Measurements from ENCODE around the gene EAPP. TPM values are rescaled to one million over a fixed set of nuclear protein-coding genes. Genes with fewer than 3 reads are reported as not detected.
"Not testable (repeated sequence)": the region's sequence is repeated elsewhere in the genome, so short reads cannot be mapped to it uniquely, and the experiment has no call there.

The EAPP gene, protein sequence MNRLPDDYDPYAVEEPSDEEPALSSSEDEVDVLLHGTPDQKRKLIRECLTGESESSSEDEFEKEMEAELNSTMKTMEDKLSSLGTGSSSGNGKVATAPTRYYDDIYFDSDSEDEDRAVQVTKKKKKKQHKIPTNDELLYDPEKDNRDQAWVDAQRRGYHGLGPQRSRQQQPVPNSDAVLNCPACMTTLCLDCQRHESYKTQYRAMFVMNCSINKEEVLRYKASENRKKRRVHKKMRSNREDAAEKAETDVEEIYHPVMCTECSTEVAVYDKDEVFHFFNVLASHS
- total RNA-seq: 62.9 and 91.9 TPM in 2 replicates

DNA sequence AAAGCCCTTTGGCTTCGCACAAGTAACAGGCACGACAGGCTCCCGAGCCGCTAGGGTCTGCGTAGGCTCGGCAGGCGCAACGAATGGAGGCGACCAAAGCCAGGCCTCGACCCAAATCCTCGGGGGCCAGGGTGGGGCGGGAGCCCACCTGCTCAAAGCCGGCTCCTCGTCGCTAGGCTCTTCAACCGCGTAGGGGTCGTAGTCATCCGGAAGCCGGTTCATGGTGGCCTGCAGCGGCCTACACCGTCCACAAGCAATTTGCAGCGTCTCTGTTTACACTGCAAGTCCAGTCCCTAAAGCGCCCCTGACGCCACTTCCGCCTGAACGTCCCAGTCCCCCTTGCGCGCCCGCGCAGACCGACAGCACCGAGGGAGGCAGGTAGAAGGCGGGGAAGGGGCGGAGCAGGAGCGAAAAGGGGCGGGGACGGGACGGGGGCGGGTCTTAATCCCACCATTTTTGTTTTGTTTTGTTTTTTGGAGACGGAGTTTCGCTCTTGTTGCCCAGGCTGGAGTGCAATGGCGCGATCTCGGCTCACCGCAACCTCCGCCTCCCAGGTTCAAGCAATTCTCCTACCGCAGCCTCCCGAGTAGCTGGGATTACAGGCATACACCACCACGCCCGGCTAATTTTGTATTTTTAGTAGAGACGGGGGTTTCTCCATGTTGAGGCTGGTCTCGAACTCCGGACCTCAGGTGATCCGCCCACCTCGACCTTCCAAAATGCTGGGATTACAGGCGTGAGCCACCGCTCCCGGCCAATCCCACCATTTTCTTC, at the start of gene EAPP:
TSS of gene EAPP (minus strand) at position 295 of the 774 bp plus-strand sequence. CDS start at position 222, 73 bp downstream.
- peak; percentile 93 for DNase-seq (ENCODE audit: low read depth)

- DNase-seq (ENCODE audit: low read depth): no peak
Observed at GRCh38 chr14:34583525-34583924, 44.0 kb upstream of the EAPP start.

GRCh38 chr14:34582117-34582680, 42.7 kb upstream of the EAPP start:
- no peak for DNase-seq (ENCODE audit: low read depth)

DNA sequence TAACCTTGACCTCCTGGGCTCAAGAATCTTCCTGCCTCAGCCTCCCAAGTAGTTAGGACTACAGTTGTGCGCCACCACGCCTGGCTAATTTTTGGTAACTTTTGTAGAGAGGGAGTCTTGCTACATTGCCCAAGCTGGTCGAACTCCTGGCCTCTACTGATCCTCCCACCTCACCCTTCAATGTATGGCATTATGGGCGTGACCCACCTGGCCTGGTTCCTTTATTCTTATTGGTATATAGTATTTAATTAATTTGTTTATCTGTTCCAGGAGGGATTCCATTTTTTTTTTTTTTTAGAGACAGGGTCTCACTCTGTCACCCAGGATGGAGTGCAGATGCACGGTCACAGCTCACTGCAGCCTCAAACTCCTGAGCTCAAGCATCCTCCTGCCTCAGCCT, 40.9 kb upstream of the EAPP start:
- DNase-seq (ENCODE audit: low read depth): no peak

DNA sequence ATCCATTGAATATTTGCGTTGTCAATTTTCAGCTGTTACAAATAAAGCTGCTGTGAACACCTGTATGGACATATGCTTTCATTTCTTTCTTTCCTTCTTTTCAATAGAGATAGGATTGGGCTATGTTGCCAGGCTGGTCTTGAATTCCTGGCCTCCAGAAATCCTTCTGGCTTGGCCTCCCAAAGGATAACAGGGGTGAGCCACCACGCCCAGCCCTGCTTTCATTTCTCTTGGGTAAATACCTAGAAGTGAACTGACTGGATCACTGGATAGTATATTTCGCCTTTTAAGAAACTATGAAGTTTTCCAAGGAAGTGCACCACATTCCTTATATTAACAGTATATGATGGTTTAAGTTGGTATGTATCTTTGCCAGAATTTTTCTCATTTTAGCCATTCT, 32.3 kb upstream of the EAPP start:
- no peak for DNase-seq (ENCODE audit: low read depth)

DNA sequence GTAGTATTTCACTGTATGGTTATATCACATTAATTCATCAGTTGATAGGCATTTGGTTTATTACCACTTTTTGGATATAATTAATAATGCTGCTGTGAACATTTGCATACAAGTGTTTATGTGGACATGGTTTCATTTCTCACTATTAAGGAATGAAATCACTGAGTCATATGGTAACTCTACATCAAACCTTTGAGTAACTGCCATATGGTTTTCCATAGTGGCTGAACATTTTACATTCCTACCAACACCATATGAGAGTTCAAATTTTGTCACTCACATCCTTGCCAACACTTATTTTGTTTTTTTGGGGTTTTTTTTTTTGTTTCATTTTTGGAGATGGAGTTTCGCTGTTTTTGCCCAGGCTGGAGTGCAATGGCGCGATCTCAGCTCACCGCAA, 30.2 kb upstream of the EAPP start:
- no peak for DNase-seq (ENCODE audit: low read depth)

GRCh38 chr14:34568803-34569202, 29.3 kb upstream of the EAPP start:
- DNase-seq (ENCODE audit: low read depth): no peak

GRCh38 chr14:34562776-34563150, 23.3 kb upstream of the EAPP start:
- DNase-seq (ENCODE audit: low read depth): no peak

DNA sequence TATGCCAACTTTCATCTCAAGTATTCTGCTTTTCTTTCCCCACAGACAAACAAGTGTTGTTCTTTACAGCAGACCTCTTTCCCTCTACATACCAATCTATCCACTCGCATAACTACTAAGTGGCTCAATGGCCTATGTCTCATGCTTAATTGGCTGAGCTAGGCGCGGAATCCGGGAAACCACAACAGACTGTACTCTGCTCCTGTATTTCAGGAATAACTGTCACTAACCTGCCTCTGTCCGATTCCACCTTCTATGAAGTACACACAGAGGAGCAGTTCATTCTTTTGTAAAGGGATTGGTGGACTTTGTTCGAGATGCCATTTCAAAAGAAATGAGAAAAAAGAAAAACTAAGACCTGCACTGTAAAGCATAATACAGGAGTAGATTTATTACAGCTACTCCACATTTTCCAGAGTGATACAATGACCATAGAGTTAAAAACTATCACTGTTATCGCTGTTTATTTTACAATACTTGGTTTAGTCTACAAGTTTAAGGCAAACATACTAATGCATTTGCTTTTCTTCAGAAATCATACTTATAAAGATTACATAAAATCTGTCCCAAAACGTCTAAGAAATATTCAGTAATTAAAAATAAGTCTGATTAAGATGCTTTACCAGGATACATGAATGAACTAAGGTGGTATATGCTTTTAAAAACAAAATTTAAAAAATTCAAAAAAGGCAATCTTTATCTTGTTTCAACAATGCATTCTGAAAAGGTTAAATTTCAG, 22.7 kb upstream of the EAPP start:
- DNase-seq (ENCODE audit: low read depth): not testable (repeated sequence)

- not testable (repeated sequence) for DNase-seq (ENCODE audit: low read depth)
Observed at GRCh38 chr14:34556498-34556829, 17.0 kb upstream of the EAPP start.

DNA sequence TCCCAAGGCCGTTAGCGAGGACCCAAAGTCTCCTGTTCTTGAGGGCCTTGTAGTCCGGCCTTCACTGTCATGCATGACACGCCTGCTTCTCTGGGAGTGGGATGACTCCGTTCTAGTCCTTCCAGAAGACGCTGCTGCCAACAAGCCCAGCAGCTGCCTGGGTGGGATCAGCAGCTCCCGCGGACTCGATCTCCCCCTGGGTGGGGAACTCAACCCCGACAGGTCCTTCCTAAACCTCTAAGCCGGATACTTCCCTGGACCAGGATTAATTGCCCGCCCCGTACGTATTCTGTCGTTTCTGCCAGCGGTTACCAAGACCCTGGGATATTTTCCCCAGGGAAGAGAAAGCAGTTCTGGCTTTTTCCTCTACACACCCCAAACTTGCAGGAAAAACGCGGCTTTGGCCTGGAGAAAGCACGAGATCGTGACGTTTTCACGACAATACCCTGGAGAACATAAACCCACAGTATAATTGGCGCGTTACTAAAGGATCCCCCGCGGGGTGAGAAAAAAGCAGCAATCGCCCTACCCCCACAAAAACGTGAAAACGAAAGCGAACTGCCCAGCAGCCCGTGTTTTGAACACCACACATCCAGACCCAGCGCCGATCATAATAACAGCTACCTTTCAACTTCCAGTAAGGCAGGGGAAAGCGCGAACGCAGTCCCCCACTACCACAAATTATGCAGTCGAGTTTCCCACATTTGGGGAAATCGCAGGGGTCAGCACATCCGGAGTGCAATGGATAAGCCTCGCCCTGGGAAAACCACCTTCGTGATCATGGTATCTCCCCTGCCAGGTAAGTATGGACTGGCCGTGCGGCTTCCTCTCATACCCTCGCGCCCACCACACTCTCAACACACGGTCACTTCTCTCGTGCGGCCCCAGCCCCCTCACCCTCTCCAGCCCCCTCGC, 16.3 kb upstream of the EAPP start:
- not testable (repeated sequence) for DNase-seq (ENCODE audit: low read depth)

DNA sequence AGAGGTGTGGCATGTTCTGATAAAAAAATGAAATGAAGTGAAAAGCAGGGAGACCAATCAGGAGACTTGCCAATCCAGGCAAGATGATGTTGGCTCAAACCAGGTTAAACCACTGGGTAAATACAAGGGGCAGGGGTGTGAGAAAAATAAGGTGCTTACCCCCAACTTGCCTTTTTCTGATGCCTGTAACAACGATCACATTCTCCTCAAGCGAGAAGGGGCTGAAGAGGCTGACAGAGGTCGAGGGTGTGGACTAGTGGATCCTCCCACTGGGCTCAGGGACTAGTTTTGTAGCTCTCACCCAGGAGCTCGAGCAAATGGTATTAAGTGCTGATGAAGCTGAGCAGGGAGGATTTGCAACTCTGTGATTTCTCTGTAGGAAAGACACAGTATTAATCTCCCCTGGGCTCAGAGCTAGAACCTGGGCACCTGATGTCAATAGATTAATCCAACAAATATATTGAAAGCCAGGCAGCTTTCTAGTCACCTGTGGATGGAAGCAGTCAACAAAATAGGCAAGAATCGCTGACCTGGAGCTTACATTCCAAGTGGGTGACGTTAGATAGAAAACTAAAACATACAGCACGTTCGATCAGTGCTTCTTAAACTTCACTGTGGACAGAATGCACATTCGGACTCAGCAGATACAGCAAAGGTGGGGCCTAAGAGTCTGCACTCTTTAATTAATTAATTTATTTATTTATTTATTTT, 15.2 kb upstream of the EAPP start:
- peak; percentile 52 for DNase-seq (ENCODE audit: low read depth)

- DNase-seq (ENCODE audit: low read depth): not testable (repeated sequence)
Observed at GRCh38 chr14:34549276-34549966, 9.9 kb upstream of the EAPP start.

GRCh38 chr14:34548472-34548981, 9.0 kb upstream of the EAPP start:
- no peak for DNase-seq (ENCODE audit: low read depth)

DNA sequence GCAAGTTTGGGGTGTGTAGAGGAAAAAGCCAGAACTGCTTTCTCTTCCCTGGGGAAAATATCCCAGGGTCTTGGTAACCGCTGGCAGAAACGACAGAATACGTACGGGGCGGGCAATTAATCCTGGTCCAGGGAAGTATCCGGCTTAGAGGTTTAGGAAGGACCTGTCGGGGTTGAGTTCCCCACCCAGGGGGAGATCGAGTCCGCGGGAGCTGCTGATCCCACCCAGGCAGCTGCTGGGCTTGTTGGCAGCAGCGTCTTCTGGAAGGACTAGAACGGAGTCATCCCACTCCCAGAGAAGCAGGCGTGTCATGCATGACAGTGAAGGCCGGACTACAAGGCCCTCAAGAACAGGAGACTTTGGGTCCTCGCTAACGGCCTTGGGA, 7.6 kb upstream of the EAPP start:
- not testable (repeated sequence) for DNase-seq (ENCODE audit: low read depth)

DNA sequence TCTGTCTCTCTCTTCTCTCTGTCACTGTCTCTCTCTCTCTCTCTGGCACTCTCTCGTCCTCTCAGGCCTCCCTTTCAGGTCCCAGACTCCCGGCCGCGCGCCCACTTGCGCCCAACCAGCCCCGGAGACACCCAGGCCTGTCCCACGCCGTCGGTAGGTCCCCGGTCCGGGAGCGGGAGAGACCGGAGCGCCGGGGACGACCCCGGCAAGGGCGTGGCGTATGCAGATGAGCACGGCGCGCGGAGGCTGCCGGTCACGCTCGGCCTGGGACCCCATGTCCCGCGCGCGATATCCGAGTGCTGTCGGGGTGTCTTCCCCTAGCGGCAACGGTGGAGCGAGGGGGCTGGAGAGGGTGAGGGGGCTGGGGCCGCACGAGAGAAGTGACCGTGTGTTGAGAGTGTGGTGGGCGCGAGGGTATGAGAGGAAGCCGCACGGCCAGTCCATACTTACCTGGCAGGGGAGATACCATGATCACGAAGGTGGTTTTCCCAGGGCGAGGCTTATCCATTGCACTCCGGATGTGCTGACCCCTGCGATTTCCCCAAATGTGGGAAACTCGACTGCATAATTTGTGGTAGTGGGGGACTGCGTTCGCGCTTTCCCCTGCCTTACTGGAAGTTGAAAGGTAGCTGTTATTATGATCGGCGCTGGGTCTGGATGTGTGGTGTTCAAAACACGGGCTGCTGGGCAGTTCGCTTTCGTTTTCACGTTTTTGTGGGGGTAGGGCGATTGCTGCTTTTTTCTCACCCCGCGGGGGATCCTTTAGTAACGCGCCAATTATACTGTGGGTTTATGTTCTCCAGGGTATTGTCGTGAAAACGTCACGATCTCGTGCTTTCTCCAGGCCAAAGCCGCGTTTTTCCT, 7.0 kb upstream of the EAPP start:
- not testable (repeated sequence) for DNase-seq (ENCODE audit: low read depth)

- not testable (repeated sequence) for DNase-seq (ENCODE audit: low read depth)
Observed at GRCh38 chr14:34540181-34541059, 919 bp upstream of the EAPP start.

Measured in renal cortical epithelial cell (primary cell).